ENCODE results near the gene ITSN1.

The ITSN1 gene

DNA sequence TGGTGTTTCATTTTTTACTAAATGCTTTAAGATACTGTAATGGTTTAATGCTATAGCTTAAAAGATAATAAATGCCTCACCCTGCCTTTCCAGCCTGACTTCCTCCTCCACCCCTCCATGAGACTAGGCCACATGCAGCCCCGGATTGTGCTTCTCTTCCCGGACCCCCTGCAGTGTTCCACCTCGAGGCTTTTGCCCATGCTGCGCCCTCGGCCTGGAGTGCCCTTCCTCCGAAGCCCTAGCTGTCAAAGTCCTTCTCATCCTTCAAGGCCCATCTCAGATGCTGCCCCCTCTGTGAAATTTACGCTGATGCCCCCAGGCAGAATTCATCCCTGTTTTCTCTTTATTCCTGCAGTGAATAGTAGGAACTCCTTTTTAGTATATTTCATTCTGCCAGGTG is 174.8 kb downstream of the ITSN1 start:
- DNase-seq, result no peak

DNA sequence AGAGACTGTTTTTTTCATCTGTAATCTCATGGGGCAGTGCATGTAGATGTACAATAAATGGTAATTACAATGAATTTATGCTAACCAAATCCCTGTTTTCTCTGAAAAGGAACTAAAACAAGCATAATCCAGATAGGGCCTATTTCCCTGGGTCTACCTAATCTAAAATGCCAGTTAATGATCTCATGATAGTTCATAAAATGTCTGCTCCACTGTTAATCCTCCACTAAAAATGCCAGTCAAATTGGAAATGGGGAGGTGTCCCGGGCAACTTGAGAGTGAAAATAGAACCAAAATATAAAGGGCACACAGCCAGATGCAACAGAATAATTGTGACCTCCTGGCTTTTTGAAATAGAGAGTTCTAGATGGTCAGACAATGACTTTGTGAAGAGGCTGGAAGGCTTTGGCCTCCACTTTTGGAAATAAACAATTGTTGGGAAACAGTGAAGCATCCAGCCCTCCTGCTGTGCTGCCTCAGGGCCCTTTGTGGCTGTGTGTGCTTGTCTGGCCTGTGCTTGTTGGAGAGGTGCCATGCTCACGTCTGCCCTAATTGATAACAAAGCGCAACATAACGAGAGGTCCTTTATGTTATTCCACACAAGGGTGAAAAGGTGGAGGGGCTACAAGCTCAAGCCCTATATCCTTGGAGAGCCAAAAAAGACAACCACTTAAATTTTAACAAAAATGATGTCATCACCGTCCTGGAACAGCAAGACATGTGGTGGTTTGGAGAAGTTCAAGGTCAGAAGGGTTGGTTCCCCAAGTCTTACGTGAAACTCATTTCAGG is 175.6 kb downstream of the ITSN1 start:
- DNase-seq, result no peak

DNA sequence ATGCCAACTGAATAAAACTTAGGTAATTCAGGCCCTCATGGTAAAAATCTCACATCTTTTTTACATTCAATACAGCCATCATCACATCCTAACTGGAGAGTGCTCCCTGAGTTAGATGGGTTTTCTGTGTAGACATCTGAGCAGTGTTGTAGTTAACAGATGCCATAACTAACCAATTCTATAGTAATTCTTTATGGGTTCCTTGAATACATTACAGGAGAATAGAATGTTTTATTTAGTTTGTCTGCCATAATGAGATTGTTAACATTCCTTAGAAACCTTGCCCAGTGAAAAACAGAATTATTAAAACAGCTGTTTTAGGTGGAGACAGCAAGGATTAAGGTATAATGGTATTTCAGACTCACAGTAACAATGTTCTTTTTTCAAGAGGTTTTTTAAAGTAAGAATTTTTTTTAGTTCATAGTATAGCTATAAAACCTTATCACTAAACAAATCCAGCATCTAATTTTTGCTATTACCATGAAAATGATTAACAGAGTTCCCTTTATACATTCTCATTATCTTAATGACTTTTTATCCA is 178.0 kb downstream of the ITSN1 start:
- no peak for DNase-seq

DNA sequence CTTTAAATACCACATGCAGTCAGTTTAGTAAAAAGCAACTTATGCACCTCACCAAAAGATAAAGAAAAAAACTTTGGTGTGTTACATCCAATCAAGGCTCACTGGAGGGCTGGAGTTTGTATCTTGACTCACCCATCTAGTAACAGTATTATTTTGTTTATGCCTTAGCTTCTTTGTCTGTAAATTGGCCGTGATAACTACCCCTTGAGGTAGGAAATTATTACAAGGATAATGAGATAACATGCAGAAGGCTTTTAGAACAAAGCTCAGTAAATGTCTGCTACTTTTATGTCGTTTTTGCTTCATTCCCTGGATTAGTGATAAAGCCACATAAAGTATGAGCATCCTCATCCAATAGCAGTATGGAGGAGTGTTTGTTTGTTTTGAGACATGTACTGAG is 178.5 kb downstream of the ITSN1 start:
- DNase-seq, result no peak

DNA sequence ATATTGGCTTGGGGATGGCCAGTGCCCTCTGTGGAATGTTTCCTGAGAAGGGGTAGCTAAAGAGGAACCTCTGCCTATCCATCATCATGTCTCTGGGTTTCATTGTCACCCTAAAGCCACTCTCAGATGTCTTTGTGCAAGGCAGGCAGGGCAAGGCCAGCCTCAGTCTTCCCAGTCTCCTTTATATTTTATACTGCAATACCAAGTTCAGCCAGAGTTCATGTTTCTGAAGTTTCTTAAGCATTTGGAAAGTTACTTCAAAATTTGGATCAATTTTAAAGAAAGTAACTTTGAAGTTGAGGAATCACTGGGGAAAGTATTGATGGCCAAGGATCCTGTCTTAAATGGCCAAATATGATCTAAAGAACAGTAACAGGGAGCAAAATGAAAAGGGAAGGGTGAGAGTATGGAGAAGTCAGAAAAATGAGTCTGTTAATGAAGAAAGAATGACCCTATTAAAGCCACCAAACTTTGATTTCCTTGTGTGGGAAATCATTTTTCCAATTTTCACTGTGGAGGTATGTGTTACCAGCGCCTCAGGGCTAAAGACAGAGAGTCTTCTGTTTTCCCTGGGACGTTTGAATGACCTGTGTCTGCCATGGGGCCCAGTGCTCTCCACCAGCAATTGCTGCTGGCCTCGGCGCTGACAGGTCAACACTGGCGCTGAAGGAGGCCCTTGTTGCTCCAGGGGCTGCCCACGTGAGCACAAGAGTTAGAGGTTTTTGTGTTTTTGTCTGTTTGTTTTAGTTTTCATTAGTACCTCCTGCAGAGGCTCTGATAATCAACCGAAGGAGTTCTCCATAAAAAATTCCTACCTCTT is 179.4 kb downstream of the ITSN1 start:
- DNase-seq, result no peak

DNA sequence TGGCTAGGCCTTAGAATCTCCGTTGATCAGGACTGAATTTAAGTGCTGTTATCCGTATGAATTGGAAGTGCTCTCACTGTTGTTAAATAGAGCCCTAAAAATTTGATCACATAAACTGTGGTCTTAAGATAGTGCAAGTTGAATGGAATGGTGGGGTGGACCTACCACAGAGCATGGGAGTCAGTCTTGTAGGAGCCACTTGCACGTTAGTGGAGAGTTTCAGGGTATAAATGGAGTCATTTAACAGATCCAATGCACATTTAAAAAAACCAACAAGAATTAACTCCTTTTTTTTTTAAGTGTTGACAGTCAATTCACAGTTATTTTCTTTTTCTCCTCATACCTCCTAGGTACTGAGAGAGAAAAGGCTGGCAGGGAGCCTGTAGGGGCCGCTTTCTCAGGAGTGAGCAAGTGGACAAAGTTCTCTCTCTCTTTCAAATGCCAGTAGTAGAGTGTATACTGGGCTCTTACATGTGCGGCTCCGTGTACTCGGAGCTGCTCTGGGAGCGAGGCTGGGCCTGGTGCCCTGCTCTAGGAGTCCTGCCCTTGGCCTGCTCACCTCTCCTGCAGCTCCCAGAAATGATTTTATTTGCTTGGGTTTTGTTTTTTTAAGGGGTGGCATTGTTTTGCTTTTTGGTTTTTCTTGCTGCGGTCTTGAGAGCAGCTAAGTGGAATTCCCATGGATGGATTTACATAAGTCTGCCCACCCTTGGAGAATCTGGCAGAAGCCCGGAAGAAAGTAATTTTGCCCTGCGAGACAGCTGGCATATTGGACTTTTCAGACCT is 182.0 kb downstream of the ITSN1 start:
- no peak for DNase-seq

DNA sequence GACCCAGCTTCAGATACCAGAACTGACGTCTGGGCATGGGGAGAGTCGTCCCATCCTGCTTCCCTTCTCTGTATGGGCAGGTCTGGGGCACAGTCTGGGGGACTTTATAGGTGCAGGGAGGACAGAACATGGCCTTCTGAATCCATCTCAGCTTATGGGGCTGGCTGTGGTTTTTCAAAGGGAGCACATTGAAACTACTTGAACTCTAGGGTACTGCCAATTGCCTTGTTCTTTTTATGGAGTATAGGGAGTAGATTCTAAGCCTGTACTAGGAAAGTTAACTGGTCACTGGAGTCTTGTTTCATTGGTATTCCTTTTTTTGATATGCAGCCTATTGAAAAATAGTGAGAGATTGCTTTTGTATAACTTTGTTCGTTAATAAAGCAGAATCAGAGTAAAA is 183.1 kb downstream of the ITSN1 start:
- DNase-seq, result no peak

DNA sequence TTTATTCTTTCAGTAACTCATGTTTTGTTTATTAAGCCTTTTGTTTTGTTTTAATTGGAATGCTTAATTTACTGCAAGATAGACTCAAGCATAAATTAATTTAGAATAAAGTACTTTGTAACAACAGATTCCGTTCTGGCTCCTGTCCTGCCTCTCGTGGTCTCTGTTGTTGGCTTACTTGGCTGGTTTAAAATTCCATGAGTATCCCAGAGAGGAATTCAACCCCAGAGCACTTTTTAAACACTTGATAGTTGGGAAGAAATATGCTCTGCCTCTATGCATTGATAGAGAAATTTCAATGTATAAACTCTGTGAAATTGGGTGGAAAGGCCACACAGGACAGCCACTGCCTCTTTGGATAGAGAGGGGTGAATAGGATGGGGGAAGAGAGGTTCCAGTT is 183.6 kb downstream of the ITSN1 start:
- DNase-seq, result no peak

DNA sequence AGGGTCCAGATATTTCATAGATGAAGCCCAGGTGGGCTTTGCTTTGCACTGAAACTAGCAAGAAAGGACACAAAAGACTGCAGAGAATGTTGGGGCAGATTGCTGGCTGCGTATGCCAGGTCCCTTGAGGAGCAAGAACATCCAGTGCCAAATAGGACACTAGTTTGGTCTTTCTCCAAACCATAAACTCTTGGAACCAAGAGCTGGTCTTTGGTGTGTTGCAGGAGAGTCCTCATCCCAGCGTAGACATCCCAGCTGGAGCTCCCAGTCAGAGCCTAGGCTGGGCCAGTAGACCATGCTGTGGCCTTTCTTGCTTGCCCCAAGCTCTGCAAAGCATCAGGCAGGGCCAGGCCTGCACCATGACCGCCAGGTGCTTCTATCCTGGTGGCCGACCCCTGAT is 185.8 kb downstream of the ITSN1 start:
- no peak for DNase-seq

DNA sequence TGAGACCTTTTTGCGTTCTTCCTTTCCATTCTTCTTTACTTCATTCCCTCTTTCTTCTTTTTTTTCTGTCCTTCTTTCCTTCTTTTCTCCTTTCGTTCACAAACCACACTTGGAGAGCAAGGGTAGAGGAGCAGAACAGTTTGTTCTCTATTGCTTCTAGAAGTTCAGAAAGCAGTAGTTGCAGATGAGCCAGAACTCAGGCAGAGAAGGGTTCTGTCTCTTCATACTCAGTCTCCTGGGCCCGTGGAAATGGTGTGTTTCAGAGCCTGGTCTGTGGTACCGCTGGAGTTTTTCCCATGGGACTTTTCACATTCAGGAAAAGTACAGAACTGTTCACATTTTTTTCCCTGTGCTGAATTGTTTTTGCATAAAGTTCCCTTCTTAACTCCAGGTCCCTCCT is 186.3 kb downstream of the ITSN1 start:
- DNase-seq, result no peak

DNA sequence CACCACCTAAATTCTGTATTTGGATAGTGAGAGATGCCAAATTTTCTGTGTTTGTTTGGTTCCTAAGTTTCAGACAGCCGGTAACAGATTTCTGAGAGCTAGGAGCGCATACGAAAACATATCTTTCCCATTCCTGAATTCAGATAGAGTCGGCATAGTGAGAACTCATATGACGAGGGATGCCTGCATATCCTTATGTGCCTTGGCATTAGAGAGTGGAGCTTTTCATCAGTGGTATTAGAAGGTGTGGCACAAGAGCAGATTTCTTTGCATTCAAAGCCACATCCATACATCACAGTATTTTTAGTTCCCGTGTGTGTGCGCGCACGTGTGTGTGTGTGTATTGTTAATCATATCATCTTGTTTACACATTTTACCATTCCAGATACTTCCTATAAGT is 187.5 kb downstream of the ITSN1 start:
- no peak for DNase-seq

DNA sequence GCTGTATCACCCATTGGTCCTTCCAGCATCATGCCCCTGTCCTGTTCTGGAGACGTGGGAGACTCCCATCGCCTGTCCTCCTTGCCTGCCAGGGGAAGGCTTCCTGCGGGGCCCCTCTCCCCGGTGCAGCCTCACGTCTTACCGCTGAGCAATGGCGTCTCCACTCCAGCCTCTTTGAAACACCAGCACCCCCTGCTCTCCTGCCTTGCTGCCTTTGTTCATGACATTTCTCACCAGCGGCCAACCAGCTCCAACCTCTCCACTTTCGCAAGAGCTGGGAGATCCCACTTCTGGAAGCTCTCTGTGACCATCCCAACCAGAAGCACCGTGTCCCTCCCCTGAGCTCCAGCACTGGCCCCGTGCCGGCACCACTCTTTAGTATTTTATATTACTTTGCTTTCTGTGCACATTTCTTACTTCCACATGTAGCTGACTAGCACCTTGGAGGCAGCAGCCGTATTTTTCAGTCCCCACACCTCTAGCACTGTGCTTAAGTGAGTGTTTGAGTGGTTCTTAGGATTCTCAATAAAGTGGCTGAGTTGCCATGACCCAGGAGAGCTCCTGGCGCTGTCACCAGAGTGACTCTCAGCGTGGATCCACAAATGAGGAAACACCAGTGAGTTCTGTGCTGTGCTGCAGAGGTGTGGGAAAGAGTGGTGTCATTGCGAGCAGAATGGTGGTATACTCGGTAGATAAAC is 189.8 kb downstream of the ITSN1 start:
- no peak for DNase-seq

DNA sequence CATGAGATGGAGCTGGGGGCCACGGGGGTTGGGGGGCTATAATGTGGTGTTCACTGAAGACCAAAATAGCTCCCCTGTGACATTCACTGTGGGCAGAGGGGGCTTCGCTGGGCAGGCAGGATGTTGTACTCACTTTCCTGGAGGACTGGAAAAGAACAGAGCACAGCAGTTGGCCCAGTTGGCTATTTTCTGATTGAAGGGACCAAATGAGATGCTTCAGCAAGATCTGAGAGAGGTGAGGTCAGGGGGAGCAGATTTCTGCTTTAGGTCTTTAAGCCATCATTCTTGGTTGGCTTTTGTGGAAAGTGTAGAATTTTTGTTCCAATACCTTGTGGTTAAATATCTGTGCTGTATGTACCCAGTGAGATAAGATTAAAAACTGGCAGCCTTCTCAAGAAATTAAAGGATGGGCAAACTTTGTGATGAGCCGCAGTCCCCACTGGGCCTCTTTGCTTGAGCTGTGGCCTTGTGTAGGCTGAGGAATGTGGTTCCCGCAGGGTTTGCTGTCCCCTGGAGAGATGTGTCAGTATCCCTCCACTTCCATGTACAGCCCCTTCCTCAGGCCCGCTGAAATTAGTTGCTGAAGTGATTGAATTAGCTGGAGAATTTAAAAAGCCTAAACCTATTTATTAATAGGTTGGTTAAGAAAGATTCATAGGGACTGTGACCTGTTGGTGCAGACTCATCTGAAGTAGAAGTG is 192.7 kb downstream of the ITSN1 start:
- no peak for DNase-seq

DNA sequence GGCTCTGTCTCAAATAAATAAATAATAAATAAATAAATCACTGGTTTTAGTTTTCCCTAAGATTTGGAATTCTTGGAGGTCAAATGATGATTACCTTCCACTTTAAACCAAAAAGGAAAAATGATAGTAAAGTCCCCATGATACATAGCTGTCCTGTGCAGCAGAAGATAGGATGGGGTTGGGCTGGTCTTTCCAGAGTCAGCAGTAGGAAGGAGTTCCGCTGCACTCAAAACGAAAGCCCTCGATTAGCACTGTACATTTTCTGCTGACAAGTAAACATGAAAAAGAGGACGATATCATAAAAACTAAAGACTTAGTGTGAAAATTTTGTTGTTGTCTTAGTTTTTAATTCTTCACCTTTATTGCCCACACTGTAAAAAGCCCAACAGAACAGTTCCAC is 193.6 kb downstream of the ITSN1 start:
- DNase-seq, result no peak

DNA sequence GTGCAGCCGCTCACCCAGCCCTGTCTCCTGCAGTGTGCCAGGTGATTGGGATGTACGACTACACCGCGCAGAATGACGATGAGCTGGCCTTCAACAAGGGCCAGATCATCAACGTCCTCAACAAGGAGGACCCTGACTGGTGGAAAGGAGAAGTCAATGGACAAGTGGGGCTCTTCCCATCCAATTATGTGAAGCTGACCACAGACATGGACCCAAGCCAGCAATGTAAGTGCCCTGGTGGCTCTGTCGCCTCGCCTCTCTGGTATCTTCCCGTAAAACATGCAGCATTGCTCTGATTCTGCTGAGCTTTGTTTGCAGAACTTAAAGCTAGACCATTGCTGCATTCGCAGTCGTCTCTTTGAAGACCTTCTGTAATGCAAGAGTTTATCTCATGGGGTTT is 194.1 kb downstream of the ITSN1 start:
- no peak for DNase-seq

DNA sequence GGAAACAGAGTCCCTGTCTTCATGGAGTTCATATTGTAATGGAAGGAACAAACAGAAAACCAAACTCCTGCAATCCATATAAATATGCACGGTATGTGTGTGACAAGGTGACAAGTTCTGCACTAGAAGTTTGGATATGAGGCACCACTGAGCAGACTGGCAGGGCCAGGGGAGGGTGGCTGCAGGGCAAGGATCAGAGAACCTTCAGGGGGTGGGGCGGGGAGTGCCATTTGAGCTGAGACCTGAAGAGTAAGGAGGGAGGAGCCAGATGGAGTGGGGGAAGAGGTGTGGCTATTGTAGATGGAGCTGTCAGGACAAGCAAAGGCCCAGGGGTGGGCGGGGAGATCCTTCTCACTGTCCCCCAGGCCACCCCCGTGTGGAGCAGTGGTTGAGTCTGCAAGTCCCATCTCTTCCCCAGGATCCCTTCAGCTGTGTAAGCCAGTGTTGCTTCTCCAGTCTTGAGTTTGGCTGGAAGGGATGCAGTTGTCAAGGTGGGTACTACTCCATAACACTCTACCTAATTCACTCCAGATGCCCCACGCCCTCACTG is 196.9 kb downstream of the ITSN1 start:
- DNase-seq, result no peak

DNA sequence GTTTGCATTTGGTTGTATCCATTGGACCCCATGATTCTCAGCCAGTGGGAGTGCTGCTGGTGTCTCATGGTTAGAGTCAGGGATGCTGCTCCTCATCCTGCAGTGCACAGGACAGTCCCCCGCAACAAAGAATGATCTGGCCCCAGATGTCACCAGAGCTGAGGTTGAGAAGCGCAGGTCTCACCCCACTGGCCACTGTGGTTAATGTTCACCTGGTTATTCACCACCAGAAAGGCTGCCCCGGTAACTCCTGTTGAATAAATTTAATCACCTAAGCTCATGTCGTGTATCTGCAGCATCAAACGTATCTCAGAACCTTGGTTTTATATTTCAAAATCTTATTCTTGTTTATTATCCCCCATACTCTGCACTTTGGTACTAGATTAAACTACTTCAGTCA is 197.5 kb downstream of the ITSN1 start:
- no peak for DNase-seq

DNA sequence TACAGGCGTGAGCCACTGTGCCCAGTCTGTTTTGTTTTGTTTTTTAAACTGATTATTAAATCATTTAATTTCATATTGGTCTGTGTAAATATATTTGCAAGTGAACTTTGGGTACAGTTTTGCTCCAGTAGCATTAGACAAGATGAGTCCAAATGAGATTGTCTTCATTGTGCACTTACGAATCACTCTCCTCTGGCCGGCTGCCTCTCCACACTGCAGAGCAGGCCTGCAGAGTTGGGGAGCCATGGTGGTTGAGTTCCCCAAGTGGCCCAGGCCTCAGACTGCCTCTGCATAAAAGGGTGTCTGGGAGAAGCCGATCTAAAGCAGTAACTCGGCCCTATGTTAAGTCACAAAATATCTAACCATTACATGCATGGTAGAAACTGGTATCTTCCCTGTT is 198.5 kb downstream of the ITSN1 start:
- no peak for DNase-seq

DNA sequence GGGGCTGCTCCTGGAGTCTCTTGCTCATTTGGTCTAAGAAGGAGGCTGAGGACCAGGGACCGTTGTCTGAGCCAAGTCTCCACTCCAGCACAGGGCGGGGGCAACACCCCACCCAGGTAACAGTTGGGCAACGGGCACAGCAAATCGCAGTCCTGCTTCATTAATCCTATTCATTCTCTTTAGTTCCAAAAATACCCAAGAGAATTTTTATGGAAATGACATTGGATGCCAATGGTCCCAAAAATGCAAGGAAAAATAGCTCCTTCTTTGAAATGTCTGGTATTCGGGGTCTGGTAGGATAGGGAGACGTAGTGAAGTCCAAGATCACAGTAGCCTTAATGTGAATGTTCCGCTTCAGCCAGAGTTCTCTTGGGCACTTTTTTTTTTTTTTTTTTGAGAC is 199.3 kb downstream of the ITSN1 start:
- no peak for DNase-seq

DNA sequence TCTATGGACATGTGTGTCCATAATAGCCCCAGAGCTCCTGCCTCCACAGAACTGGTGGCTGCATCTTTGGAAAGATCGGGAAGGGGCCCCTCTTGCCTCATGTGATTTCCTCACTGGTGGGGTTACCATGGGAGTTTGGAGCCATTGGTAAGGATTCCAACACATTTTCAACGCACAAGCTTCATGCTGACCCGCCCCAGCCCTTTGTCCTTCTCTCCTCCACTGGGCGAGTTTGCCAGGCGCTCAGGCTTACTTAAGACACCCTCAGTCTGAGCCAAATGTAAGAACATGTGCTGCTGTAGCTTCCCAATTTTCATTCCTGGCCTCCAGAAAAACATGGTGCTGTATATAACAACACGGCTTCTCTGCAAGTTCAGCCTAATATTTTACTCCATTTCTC is 200.9 kb downstream of the ITSN1 start:
- no peak for DNase-seq

DNA sequence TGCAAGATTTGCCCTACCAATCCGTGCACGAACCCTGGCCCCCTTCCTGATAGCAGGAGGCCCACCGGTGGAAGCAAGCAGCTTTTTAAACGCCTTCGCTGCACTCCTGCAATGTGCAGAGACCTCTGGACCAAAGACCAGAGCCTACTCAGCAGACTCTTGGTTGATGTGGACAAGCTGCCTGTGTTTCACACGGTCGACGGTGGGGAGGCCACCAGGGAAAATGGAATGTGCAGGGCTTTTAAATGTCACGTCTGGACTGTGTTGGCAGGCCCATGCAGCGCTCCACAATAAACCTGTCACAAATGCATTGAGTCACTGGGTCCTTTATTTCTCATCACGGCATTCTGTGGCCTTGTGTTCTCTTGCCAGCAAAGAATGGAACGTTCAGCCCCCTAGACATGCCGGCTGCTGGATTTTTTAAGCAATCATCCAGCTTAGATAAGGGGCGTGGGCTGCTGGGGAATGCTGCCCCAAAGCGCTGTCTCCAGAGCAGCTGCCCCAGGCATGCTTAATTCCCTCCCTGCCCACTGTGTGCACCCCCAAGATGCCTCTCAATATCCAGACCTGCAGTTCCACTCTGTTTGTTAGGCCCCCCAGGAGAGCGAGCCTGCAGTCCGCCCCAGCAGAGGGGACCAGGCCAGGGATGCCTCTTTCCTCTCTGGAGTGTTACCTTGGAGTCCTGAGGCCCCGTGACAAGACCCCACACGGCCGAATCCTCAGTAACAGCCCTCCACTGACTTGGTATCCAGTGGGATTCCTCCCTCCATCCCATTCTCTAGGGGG is 202.0 kb downstream of the ITSN1 start:
- DNase-seq, result no peak
